Panc1 (cell line): ENCODE measurements around the gene GUCD1. TPM values are rescaled to one million over a fixed set of nuclear protein-coding genes. Genes with fewer than 3 reads are reported as not detected.

Experiments
- ATAC-seq: fragments of 200-7000 bp; cut with Tn5 transposase; 2 replicates; pipeline ENCODE4 v1.9.1; 2020; ENCODE audit warnings: mild to moderate bottlenecking, moderate library complexity
- BruUV-seq: library from RNA; stranded (reverse); fragments of 400-500 nt; replicated peaks from 2 replicates; lab custom pipeline; 2021; lab: Mats Ljungman, UMichigan
- CTCF ChIA-PET: fragments of 300-600 bp; sonication (Branson Sonifier 250); formaldehyde crosslinking; loops from one replicate; lab custom pipeline; 2022; ENCODE audit warnings: antibody characterized with exemption; lab: Charles Lee
- POLR2A ChIA-PET: fragments of 300-600 bp; sonication (Branson Sonifier 250); formaldehyde crosslinking; loops from one replicate; lab custom pipeline; 2022; ENCODE audit warnings: antibody characterized with exemption; lab: Charles Lee
- DNase-seq: peaks from one replicate; pipeline ENCODE4 v3.0.0-alpha.2; 2010; ENCODE audit warnings: low read depth, low spot score
- H3K27ac ChIP-seq: 2 replicates; pipeline ENCODE4 v1.5.1; 2011; ENCODE audit warnings: mild to moderate bottlenecking, low read length, inconsistent platforms
- H3K27me3 ChIP-seq: fragments of 200-500 bp; sonication (Bioruptor generic); 2 replicates; pipeline ENCODE4 v1.6.0; 2014; ENCODE audit warnings: low read length, inconsistent platforms; ENCODE audit not compliant: control insufficient read depth, insufficient read depth
- H3K36me3 ChIP-seq: fragments of 200-500 bp; sonication (Bioruptor generic); 2 replicates; pipeline ENCODE4 v1.5.1; 2014; ENCODE audit warnings: inconsistent platforms, mild to moderate bottlenecking, low read length, moderate library complexity; ENCODE audit not compliant: control insufficient read depth, insufficient read depth
- H3K4me1 ChIP-seq: 2 replicates; pipeline ENCODE4 v1.5.1; 2011; ENCODE audit warnings: inconsistent platforms, mild to moderate bottlenecking, low read length, moderate library complexity; ENCODE audit not compliant: control insufficient read depth, insufficient read depth
- H3K4me3 ChIP-seq, 2 experiments: 2 replicates each; pipeline ENCODE4 v1.5.1; 2011 to 2012; ENCODE audit warnings: low read depth in 2 of 2, low read length in 2 of 2, mild to moderate bottlenecking in 2 of 2, inconsistent platforms in 1 of 2, moderate library complexity in 1 of 2
- H3K9me3 ChIP-seq: fragments of 200-500 bp; sonication (Bioruptor generic); 2 replicates; pipeline ENCODE4 v1.5.1; 2014; ENCODE audit warnings: low read depth, mild to moderate bottlenecking, inconsistent platforms, low read length, moderate library complexity; ENCODE audit not compliant: control insufficient read depth, insufficient read depth
- CTCF ChIP-seq: fragments of 450-650 bp; IDR thresholded peaks from 2 replicates; pipeline ENCODE4 v1.5.1; 2017; ENCODE audit warnings: mild to moderate bottlenecking
- POLR2AphosphoS5 ChIP-seq: IDR thresholded peaks from 2 replicates; pipeline ENCODE4 v1.6.1; 2012; ENCODE audit warnings: mild to moderate bottlenecking, low read depth, low read length, moderate library complexity
- REST ChIP-seq, 2 experiments: IDR thresholded peaks; 2 replicates each; pipeline ENCODE4 v1.6.1; 2011 to 2012; ENCODE audit warnings: low read depth in 2 of 2, control low read depth in 1 of 2, low read length in 1 of 2, mild to moderate bottlenecking in 1 of 2, moderate library complexity in 1 of 2; ENCODE audit not compliant: insufficient read depth in 1 of 2
- SIN3A ChIP-seq: IDR thresholded peaks from 2 replicates; pipeline ENCODE4 v1.6.1; 2012; ENCODE audit warnings: low read depth, mild to moderate bottlenecking, low read length, moderate library complexity, borderline replicate concordance; ENCODE audit not compliant: insufficient read depth
- TCF7L2 ChIP-seq: IDR thresholded peaks from 2 replicates; pipeline ENCODE4 v1.6.1; 2011; ENCODE audit warnings: mild to moderate bottlenecking, low read depth, low read length, inconsistent platforms
- in situ Hi-C: cut with HindIII; loops from 2 replicates; pipeline ENCODE4 v1.10.0; 2016; ENCODE audit warnings: low sequenced_read_pairs, low pct_unique_long_range_greater_than_20kb
- intact Hi-C: fragments of 100-400 bp; cut with micrococcal nuclease; formaldehyde crosslinking; loops from one replicate; pipeline ENCODE4 v1.10.0; 2022; ENCODE audit not compliant: unreplicated experiment
- total RNA-seq: library from RNA; stranded (reverse); gene quantifications from one replicate; pipeline ENCODE4 v1.2.1, GENCODE V29; 2021; ENCODE audit not compliant: unreplicated experiment

GUCD1 gene
- total RNA-seq, 1 experiment from 2014 or later = 97.7 TPM

- Histone ChIP-seq H3K4me1 (no peaks in the 10 kb centered on the region), H3K9me3 (no peaks in the 10 kb centered on the region), H3K36me3 (peaks cover 9% of the 10 kb centered on the region), H3K27ac (no peak overlapping the region), H3K4me3 (no peak overlapping the region), H3K27me3 (no peaks in the 10 kb centered on the region)
- ATAC-seq (no peak), DNase-seq (no peak)
- CTCF ChIA-PET = no interaction called here
- POLR2A ChIA-PET = no interaction called here
- TF ChIP-seq SIN3A (no peak), TCF7L2 (no peak), REST (IDR thresholded peaks at IDR 0.05; ENCODE audit: insufficient read depth in 1 of 2, low read depth in 2 of 2, low read length in 1 of 2) (no peak), POLR2AphosphoS5 (no peak), CTCF (no peak)
- in situ Hi-C loops = no loop called here
- BruUV-seq = no TSS peak
- intact Hi-C loops = no loop called here
These were observed 8.3 kb upstream of the GUCD1 start for GRCh38 chr22:24563246-24563645.

GRCh38 chr22:24559471-24559870 lies 4.5 kb upstream of the GUCD1 start:
- Histone ChIP-seq H3K4me1 (peaks cover 13% of the 10 kb centered on the region), H3K36me3 (peaks cover 26% of the 10 kb centered on the region), H3K4me3 (no peak overlapping the region), H3K27me3 (no peaks in the 10 kb centered on the region), H3K9me3 (no peaks in the 10 kb centered on the region), H3K27ac (no peak overlapping the region)
- in situ Hi-C loops = no loop called here
- no peak for ATAC-seq
- CTCF ChIA-PET = no interaction called here
- intact Hi-C loops = no loop called here
- DNase-seq = no peak
- POLR2A ChIA-PET = no interaction called here
- TF ChIP-seq TCF7L2 (no peak), SIN3A (no peak), CTCF (no peak), REST (IDR thresholded peaks at IDR 0.05; ENCODE audit: insufficient read depth in 1 of 2, low read depth in 2 of 2, low read length in 1 of 2) (no peak), POLR2AphosphoS5 (no peak)
- no TSS peak for BruUV-seq
